Right ventricle myocardium inferior (tissue), 1 donor: ENCODE measurements around the gene ODAD4. TPM values are rescaled to one million over a fixed set of nuclear protein-coding genes. Genes with fewer than 3 reads are reported as not detected.
"Not testable (repeated sequence)": the region's sequence is repeated elsewhere in the genome, so short reads cannot be mapped to it uniquely, and the experiment has no call there.

Experiments used
- ATAC-seq: fragments of 200-7000 bp; cut with Tn5 transposase; one replicate; pipeline ENCODE4 v1.9.1; 2020; ENCODE audit warnings: mild to moderate bottlenecking, moderate library complexity
- DNase-seq: peaks from one replicate; pipeline ENCODE4 v3.0.0; 2021; ENCODE audit errors: missing footprints
- intact Hi-C: fragments of 100-400 bp; cut with DNase I; formaldehyde crosslinking; loops from one replicate; pipeline ENCODE4 v1.11.0; 2022
- total RNA-seq: library from RNA; stranded (reverse); fragmentation: NEBNext Ultra II Directional; extraction: Animal tissue kit (Norgen Biotek cat#: 25700); gene quantifications from one replicate; pipeline ENCODE4 v1.2.1, GENCODE V29; 2021
- donor health status: DM: no; HTN: yes; CAD: no; lungs with severe emphysema.

ODAD4 gene
- total RNA-seq, 1 donor from 2014 or later: 0.76 TPM

DNA sequence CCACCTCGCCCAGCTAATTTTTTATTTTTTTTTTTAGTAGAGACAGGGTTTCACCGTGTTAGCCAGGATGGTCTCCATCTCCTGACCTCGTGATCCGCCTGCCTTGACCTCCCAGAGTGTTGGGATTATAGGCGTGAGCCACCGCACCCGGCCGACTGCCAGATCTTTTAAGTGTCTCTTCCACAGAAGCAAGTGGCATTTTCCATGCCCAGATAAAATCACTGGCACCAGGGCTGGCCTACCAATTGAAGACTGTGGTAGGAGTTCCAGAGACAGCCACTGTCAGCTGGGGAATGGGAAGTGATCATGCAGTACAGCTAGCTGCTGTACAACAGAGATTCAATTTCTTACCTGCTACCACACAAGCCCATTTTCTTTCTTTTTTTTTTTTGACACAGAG is 54.0 kb downstream of the ODAD4 start:
- ATAC-seq (no peak), DNase-seq (no peak)
- intact Hi-C loops: no loop called here

DNA sequence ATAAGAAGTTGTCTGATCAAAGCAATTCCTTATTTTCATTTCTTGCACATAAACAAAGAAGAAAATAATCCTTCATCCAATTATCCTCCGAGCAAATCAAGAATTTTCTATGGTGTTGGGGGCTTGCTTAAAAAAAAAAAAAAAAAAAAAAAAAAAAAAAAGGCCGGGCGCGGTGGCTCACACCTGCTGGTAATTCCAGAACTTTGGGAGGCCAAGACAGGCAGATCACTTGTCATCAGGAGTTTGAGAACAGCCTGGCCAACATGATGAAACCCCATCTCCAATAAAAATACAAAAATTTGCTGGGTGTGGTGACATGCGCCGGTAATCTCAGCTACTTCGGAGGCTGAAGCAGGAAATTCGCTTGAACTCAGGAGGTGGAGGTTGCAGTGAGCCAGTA is 55.5 kb downstream of the ODAD4 start:
- no peak for DNase-seq
- intact Hi-C loops: no loop called here
- no peak for ATAC-seq

DNA sequence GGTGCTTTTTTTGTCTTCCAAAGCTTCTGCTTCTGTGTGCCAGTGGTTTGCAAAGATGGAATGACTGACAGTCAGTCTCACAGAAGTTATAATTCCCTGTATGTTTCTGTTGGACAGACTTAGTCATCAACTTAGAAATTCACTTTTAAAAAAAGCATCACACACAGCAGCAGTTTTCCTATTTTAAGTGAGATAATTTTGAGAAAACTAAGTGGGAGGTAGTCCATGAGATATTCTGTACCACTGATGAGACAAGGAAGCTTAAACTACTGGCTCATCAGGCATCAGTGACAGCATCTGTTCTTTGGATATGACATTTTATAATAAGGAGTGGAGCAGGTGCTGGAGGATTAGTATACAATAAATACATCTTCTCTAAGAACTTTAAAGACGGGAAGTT is 56.2 kb downstream of the ODAD4 start:
- intact Hi-C loops: no loop called here
- DNase-seq (no peak), ATAC-seq (no peak)

DNA sequence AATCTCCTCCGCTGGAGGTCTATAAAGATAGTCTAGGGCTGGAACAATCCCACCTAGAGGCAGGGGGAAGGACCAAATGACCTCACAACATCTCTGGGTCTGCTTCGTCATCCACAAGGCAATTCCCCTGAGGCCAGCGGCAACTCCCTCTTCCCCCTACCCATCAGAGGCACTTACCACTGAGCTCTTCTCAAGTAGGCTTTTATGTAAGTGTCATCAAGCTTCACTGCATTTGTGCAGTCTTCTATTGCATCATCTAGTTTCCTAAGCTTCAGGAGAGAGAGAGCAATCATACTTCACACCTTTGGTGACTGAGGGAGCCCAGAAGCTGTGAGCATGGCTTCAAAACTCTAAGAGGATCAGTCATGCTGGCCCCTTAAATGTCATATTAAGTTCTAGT is 57.2 kb downstream of the ODAD4 start:
- no peak for ATAC-seq
- intact Hi-C loops: no loop called here
- DNase-seq: no peak

DNA sequence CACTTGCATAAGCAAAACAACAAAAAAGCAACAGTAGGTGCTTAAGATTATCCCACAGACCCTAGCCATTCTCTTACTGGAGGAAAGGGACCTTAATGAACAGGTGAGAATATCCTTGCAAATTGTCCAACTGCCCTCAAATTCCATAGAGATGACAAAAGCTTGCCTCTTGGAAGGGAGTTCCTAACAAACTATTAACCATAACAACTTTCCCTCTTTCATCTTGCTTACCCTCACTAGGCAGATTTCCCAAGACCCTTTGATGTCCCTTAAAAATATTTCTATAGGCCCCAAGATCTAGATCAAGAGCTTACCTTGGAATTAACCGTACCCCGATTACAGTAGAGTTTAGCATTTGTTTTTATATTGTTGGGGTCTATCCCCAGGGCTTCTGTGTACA is 58.0 kb downstream of the ODAD4 start:
- intact Hi-C loops: no loop called here
- ATAC-seq: no peak
- no peak for DNase-seq

DNA sequence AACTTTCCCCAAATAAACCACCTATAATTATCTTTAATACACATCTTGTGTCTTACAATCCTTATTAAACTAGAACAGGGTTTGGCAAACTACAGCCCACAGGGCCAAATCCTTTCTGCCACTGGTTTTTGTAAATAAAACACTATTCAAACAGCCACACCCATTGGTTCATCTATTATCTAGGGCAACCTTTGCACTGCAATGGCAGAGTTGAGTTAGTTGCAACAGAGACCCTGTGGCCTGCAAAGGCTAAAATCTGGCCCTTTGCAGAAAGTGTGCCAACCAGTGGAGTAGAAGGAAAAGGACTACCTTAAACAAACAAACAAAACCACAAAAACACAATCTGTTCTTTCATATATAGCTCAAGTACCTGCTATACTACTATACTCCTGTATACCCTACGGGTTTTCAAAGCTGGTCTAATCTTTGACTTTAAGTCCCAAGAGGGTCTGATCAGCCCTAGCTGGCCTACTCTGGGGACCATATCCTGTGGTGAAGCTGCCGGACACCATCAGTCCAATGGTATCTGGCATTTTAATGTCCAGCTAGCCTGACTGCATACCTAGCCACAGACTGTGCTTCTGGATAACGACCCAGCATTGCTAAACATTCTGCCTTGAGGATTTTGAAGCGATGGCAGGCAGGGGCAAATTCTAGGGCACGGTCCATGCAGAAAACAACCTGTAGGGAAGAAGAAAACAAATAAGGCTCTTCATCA is 59.4 kb downstream of the ODAD4 start:
- intact Hi-C loops: no loop called here

DNA sequence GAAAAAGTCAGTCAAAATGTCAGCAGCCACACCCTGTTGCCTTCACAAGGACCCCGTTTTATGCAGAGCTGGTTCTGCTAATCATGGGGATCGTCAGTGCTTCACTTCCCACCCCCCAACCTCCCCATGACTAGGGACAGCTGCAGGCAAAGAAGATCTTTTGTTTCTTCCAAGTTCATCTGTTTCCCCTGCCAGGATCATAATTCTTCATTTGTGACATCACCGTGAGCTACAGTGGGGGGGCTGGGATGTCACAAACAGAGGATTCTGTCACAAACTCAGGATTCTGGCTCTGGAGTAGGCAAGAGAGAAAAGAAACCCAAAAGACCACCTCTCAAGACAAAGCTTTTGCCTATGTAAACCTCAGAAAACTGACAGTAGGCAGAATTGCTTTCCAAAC is 62.2 kb downstream of the ODAD4 start:
- DNase-seq (no peak), ATAC-seq (no peak)
- intact Hi-C loops: no loop called here

More for the DNA sequence above, 59.4 kb downstream of the ODAD4 start:
- DNase-seq (no peak), ATAC-seq (no peak)

DNA sequence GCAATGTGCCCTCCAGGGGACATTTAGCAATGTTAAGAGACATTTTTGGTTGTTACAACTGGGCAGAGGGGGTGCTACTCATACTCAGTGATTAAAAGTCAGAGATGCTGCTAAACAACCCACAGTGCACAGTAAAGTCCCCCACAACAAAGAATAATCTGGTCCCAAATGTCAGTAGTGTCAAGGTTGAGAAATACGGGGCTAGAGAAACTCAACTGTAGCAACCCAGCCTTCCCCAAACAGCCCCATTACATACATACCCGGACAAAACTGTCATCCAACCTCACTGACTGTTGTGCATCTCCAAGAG is 66.4 kb downstream of the ODAD4 start:
- no peak for ATAC-seq
- intact Hi-C loops: no loop called here
- DNase-seq: no peak

DNA sequence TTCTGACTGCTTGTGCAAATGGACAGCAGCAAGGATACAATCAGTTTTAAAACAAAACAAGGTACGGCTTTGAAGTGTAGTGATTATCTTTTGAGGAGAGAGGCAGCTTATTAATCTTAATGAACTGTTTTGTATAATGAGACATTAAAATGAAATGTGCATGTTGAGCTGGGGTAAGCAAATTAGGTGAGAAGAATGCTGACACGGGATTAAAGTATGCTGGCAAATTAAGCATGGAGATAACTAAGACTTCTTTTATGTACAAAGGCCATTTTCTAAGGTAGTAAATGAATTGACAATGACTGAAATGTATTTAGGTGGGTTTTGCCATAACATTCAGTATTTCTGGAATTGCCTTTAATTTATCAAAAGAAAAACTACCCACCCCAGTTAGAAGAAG is 68.1 kb downstream of the ODAD4 start:
- intact Hi-C loops: no loop called here
- ATAC-seq: no peak

DNA sequence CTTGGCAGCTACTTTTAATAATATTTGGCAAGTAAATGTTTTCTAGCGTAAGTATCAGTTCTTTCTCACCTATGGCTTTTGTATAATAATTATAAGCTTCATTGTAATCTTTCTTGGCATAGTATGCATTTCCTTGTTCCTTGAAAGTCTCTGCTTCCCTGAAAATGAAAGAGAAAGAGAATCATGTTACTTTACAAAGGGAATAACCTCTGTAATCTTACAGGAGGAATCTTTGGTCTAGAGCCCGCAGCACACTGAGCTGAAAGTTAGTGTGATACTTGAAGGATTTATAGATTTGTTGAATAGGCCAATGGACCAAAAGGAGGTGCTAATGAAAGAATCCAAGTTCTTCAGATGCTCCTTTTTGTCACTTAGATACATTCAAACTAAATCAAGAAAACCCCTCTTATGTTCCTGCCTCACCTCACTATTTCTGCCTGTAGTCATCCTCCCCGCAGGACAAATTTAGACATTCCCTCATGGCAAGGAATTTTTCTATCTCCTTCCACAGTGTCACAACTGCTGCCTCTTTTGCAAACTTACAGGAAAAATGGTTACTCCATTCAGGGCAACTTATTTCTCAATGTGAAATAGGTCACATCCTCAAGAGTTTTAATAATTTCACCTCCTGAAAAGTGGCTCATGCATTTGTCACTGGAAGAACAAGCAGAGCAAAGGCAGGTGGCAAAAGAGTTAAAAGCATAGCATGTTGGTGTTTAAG is 70.2 kb downstream of the ODAD4 start:
- intact Hi-C loops: no loop called here
- ATAC-seq (no peak), DNase-seq (no peak)

More for the DNA sequence above, 68.1 kb downstream of the ODAD4 start:
- no peak for DNase-seq

DNA sequence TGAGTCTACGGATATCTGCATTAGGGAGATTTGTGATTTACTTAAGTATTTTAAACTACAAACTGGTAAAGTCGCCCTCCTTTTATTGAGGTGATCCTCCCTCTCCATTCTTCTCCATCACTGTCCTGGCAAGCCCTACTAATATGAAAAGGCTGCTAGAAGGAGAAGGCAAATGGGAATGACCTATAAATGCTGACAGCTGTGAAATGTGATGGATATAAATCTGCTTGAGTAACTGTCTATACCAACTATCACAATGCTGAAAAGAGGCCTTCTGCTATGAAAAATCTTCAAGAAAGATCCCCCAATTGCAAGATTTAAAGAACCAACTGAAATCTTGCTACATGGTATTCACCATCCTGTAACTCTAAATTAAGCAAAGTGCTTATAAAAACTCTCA is 71.3 kb downstream of the ODAD4 start:
- intact Hi-C loops: no loop called here
- no peak for DNase-seq
- no peak for ATAC-seq

DNA sequence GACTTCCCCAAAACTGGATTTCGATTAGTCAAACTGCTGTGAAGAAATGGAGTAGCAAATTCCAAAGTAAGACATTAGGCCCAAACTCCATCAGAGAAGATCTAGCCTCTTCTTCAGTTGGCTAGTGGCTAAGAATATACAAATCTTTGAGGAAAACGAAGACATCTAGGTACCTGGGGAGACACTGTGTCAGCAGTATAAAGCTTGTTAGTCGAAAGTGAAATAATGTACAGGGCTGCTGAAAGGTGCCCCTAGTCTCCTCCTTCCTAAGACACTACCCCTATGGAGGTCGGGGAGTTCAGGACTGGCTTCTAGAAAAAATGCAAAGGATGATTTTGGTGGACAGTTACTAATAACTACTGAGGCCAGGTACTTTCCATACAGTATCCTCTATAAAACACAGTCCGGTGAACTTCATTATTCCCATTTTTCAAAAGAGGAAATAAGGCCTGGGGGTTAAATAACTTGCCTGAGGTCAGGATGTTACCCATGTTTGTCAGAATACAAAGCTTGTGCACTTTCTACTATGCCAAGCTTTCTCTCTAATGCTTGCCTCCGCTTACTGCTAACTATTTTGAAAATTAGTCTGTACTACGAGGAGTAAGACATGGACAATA is 71.9 kb downstream of the ODAD4 start:
- intact Hi-C loops: no loop called here
- ATAC-seq (no peak), DNase-seq (no peak)

DNA sequence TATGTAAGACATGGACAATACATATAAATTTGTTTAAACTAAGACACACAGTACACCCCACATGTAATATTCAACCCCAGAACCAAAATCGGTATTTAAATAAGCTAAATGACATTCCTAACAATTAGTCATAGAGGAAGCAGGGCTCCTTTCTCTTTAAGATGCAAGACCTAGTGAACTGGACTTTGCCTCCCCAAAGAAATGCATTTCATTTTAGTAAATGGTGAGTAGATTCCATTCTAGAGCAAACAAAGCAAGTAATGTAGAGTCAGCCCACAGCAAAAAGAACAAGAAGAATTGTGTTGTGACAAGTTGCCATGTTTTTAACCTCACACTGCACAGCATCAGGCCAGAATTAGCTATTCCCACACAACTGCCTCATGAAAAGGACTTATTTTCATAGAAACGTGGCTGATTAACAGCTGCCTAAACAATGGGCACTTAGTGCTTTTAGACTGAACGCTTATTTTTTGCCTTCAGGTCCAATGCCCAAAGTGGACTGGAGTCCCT is 72.4 kb downstream of the ODAD4 start:
- no peak for DNase-seq
- intact Hi-C loops: no loop called here
- no peak for ATAC-seq

DNA sequence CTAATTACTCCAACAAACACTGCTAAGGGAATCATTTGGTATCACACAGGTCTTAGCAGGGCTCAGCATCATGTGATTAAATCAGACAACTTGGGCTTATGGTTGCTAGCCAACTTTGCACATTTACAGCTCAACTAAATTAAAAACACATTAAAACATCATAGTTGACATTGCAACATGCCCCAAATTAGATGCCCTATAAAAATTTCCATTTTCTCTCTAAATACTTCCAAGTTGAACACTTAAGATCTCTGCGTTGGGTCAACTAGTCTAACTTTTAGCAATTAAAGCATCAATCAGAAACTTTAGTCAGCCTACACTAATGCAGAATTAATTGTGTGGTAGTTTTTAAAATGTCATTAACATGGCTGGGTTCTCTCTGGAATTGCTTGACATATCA is 74.7 kb downstream of the ODAD4 start:
- DNase-seq (no peak), ATAC-seq (no peak)
- intact Hi-C loops: no loop called here

DNA sequence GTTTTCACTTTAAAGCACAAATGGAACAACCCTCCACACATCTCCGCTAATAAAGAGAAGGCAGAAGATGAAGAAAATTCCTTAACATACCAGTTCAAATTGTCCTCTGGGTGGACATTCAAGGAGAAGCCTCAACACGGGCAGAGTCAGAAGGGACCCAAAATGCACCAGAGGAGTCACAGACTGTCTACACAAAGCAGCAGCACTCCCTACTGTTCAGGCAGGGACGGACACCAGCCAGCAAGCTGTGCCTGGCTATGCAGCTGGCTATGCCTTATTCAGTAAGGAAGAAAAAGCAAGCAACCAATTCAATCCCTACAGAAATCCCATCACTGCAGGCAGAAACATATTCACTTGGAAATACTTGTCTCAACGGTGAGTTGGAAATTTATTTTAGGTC is 78.8 kb downstream of the ODAD4 start:
- no peak for DNase-seq
- intact Hi-C loops: no loop called here
- no peak for ATAC-seq

DNA sequence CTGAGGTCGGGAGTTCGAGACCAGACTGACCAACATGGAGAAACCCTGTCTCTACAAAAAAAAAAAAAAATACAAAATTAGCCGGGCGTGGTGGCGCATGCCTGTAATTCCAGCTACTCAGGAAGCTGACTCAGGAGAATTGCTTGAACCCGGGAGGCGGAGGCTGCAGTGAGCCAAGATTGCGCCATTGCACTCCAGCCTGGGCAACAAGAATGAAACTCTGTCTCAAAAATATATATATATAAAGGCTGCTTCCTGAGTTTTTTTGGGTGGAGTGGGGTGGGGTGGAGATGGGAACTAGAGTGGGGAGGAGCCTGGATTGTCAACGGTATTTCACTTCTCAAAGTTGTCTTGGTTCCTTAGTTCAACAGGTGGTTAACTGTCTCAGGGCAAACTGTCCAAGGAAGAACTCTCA is 79.9 kb downstream of the ODAD4 start:
- intact Hi-C loops, DNase-seq: not testable (repeated sequence)
- peak; percentile 27 for ATAC-seq

DNA sequence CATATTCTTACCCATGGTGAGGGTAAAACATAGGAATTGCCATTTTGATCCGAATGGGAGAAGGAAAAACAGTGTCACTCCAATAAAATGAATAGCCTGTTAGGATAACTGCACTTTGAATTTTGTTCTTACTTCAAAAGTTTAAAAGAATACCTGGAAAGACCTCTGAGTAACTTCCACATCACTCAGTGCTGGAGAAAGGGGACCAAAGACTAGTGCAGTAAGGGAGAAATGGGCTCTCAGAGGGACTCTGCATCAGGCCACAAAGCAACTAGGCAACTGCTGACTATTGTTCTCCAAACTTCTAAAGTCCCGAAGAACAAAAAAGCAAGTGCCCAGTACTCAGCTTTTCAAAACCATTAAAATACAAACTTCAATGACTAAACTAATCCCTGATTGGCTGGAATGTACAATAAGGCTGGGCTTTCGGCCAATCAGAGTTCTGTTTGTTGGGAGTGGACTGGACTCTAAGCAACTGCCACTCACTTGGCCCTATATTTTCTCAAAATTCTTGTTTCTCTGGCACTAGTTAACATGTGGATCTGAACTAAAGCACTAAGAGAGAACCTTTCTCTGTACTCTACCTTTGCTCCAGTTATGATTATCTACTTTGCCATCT is 80.6 kb downstream of the ODAD4 start:
- intact Hi-C loops: no loop called here
- ATAC-seq: no peak

DNA sequence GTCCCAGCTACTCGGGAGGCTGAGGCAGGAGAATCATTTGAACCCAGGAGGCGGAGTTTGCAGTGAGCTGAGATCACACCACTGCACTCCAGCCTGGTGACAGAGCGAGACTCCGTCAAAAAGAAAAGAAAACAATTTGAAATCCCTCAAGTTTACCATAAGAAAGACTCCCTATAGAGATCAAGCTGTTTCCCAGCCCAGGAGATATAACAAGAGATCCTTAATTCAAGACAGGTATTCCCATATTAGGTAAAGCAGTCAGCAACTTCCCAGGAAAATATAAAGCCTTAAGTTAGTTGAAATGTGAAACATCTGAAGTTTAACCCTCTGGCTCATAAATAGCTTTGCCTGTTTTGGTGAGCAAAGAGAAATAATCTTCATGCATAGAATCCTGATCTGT is 81.9 kb downstream of the ODAD4 start:
- intact Hi-C loops, ATAC-seq, DNase-seq: not testable (repeated sequence)

More for the DNA sequence above, 80.6 kb downstream of the ODAD4 start:
- DNase-seq: no peak

DNA sequence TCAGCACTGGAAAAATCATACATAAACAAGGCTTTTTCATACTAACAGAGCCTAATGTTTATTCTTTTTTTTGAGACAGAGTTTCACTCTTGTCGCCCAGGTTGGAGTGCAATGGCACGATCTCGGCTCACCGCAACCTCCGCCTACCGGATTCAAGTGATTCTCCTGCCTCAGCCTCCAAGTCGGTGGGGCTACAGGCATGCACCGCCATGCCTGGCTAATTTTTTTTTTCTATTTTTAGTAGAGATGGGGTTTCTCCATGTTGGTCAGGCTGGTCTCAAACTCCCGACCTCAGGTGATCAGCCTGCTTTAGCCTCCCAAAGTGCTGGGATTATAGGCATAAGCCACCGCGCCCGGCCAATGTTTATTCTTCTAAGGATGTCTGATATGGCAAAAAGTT is 83.3 kb downstream of the ODAD4 start:
- ATAC-seq, intact Hi-C loops, DNase-seq: not testable (repeated sequence)
